ENCODE results near the gene RIMBP2.

- no peak for TF ChIP-seq RCOR1 (IDR thresholded peaks at IDR 0.05; ENCODE audit: low read length)
- TF ChIP-seq GABPA (IDR thresholded peaks at IDR 0.05; ENCODE audit: low read depth): no peak
- no peak for TF ChIP-seq CTCF (IDR thresholded peaks at IDR 0.05)
- TF ChIP-seq RAD21 (IDR thresholded peaks at IDR 0.05; ENCODE audit: low read length): no peak
- TF ChIP-seq RFX5 (IDR thresholded peaks at IDR 0.05; ENCODE audit: low read length): no peak
- no peak for TF ChIP-seq MAX (IDR thresholded peaks at IDR 0.05; ENCODE audit: low read depth)
- no peak for TF ChIP-seq YY1 (IDR thresholded peaks at IDR 0.05; ENCODE audit: low read depth)
Measured at GRCh38 chr12:130568501-130568900, 147.6 kb downstream of the RIMBP2 start.

Measured in SK-N-SH (cell line).